Measurements from ENCODE around the gene NOM1.

Gene NOM1

GRCh38 chr7:156985101-156985992 lies 35.8 kb downstream of the NOM1 start:
- Mint-ChIP-seq H3K9me3 (ENCODE audit: low read depth) (no peaks in the 10 kb centered on the region), H3K4me3 (no peak overlapping the region), H3K27me3 (no peaks in the 10 kb centered on the region), H3K27ac (no peak overlapping the region), H3K36me3 (peaks cover 4% of the 10 kb centered on the region), H3K4me1 (ENCODE audit: low read depth) (no peaks in the 10 kb centered on the region)

GRCh38 chr7:156986378-156986777 lies 36.9 kb downstream of the NOM1 start:
- H3K27me3 Mint-ChIP-seq = no peaks in the 10 kb centered on the region
- H3K9me3 Mint-ChIP-seq (ENCODE audit: low read depth) = no peaks in the 10 kb centered on the region
- H3K36me3 Mint-ChIP-seq = peaks cover 4% of the 10 kb centered on the region
- H3K27ac Mint-ChIP-seq = no peak overlapping the region
- no peaks in the 10 kb centered on the region for H3K4me1 Mint-ChIP-seq (ENCODE audit: low read depth)
- H3K4me3 Mint-ChIP-seq = no peak overlapping the region

GRCh38 chr7:156988343-156989185 lies 39.1 kb downstream of the NOM1 start:
- no peaks in the 10 kb centered on the region for H3K9me3 Mint-ChIP-seq (ENCODE audit: low read depth)
- H3K4me1 Mint-ChIP-seq (ENCODE audit: low read depth) = no peaks in the 10 kb centered on the region
- H3K4me3 Mint-ChIP-seq = no peak overlapping the region
- peaks cover 2% of the 10 kb centered on the region for H3K27me3 Mint-ChIP-seq
- H3K27ac Mint-ChIP-seq = no peak overlapping the region
- H3K36me3 Mint-ChIP-seq = no peaks in the 10 kb centered on the region

- H3K4me3 Mint-ChIP-seq = no peak overlapping the region
- H3K9me3 Mint-ChIP-seq (ENCODE audit: low read depth) = no peaks in the 10 kb centered on the region
- H3K27me3 Mint-ChIP-seq = peaks cover 6% of the 10 kb centered on the region
- H3K27ac Mint-ChIP-seq = no peak overlapping the region
- H3K4me1 Mint-ChIP-seq (ENCODE audit: low read depth) = no peaks in the 10 kb centered on the region
- no peaks in the 10 kb centered on the region for H3K36me3 Mint-ChIP-seq
Measured at GRCh38 chr7:156989766-156990535, 40.4 kb downstream of the NOM1 start.

- Mint-ChIP-seq H3K36me3 (no peaks in the 10 kb centered on the region), H3K9me3 (ENCODE audit: low read depth) (no peaks in the 10 kb centered on the region), H3K4me3 (no peak overlapping the region), H3K27ac (no peak overlapping the region), H3K4me1 (ENCODE audit: low read depth) (no peaks in the 10 kb centered on the region), H3K27me3 (peaks cover 24% of the 10 kb centered on the region)
Measured at GRCh38 chr7:156993021-156993924, 43.8 kb downstream of the NOM1 start.

- H3K27me3 Mint-ChIP-seq = peaks cover 29% of the 10 kb centered on the region
- H3K4me1 Mint-ChIP-seq (ENCODE audit: low read depth) = peaks cover 2% of the 10 kb centered on the region
- H3K27ac Mint-ChIP-seq = no peak overlapping the region
- no peak overlapping the region for H3K4me3 Mint-ChIP-seq
- no peaks in the 10 kb centered on the region for H3K9me3 Mint-ChIP-seq (ENCODE audit: low read depth)
- no peaks in the 10 kb centered on the region for H3K36me3 Mint-ChIP-seq
Measured at GRCh38 chr7:156993925-156994235, 44.4 kb downstream of the NOM1 start.

- Mint-ChIP-seq H3K4me3 (no peak overlapping the region), H3K36me3 (no peaks in the 10 kb centered on the region), H3K27me3 (peaks cover 31% of the 10 kb centered on the region), H3K27ac (no peak overlapping the region), H3K4me1 (ENCODE audit: low read depth) (peaks cover 7% of the 10 kb centered on the region), H3K9me3 (ENCODE audit: low read depth) (no peaks in the 10 kb centered on the region)
Measured at GRCh38 chr7:156994417-156994816, 44.9 kb downstream of the NOM1 start.

- H3K27ac Mint-ChIP-seq = no peak overlapping the region
- H3K27me3 Mint-ChIP-seq = peaks cover 40% of the 10 kb centered on the region
- H3K4me3 Mint-ChIP-seq = peak overlapping the region; percentile 70
- peaks cover 26% of the 10 kb centered on the region for H3K4me1 Mint-ChIP-seq (ENCODE audit: low read depth)
- no peaks in the 10 kb centered on the region for H3K9me3 Mint-ChIP-seq (ENCODE audit: low read depth)
- H3K36me3 Mint-ChIP-seq = peaks cover 2% of the 10 kb centered on the region
Measured at GRCh38 chr7:156998988-156999957, 49.8 kb downstream of the NOM1 start.

GRCh38 chr7:156999958-157000726 lies 50.6 kb downstream of the NOM1 start:
- H3K4me1 Mint-ChIP-seq (ENCODE audit: low read depth) = peaks cover 34% of the 10 kb centered on the region
- no peak overlapping the region for H3K27ac Mint-ChIP-seq
- H3K36me3 Mint-ChIP-seq = peaks cover 2% of the 10 kb centered on the region

GRCh38 chr7:157000741-157001653 lies 51.5 kb downstream of the NOM1 start:
- no peaks in the 10 kb centered on the region for H3K9me3 Mint-ChIP-seq (ENCODE audit: low read depth)
- H3K27ac Mint-ChIP-seq = peak overlapping the region; percentile 22
- H3K36me3 Mint-ChIP-seq = peaks cover 2% of the 10 kb centered on the region
- peaks cover 34% of the 10 kb centered on the region for H3K4me1 Mint-ChIP-seq (ENCODE audit: low read depth)
- H3K4me3 Mint-ChIP-seq = peak overlapping the region; percentile 89
- peaks cover 47% of the 10 kb centered on the region for H3K27me3 Mint-ChIP-seq

More at GRCh38 chr7:156999958-157000726, 50.6 kb downstream of the NOM1 start:
- Mint-ChIP-seq H3K4me3 (peak overlapping the region; percentile 89), H3K9me3 (ENCODE audit: low read depth) (no peaks in the 10 kb centered on the region), H3K27me3 (peaks cover 47% of the 10 kb centered on the region)

GRCh38 chr7:157001920-157002818 lies 52.7 kb downstream of the NOM1 start:
- Mint-ChIP-seq H3K27me3 (peaks cover 41% of the 10 kb centered on the region), H3K4me3 (peak overlapping the region; percentile 1), H3K36me3 (peaks cover 2% of the 10 kb centered on the region), H3K27ac (peak overlapping the region; percentile 2), H3K4me1 (ENCODE audit: low read depth) (peaks cover 34% of the 10 kb centered on the region), H3K9me3 (ENCODE audit: low read depth) (no peaks in the 10 kb centered on the region)

All from activated naive CD8-positive, alpha-beta T cell (primary cell).